HPDE6-E6E7 (cell line): ENCODE data around the gene TPGS1.
A peak's percentile ranks its signal among the peaks of the same experiment; 100 is the strongest.

Experiments used
- DNase-seq: peaks from one replicate; pipeline ENCODE4 v3.0.0; 2011; ENCODE audit warnings: missing footprints; ENCODE audit errors: extremely low spot score

The TPGS1 gene

GRCh38 chr19:518598-519231 is 11.4 kb downstream of the TPGS1 start:
- no peak for DNase-seq

GRCh38 chr19:519449-519865 is 12.2 kb downstream of the TPGS1 start:
- no peak for DNase-seq

GRCh38 chr19:522726-523125 is 15.4 kb downstream of the TPGS1 start:
- no peak for DNase-seq

GRCh38 chr19:524062-524674 is 16.9 kb downstream of the TPGS1 start:
- DNase-seq = no peak

GRCh38 chr19:525029-525428 is 17.7 kb downstream of the TPGS1 start:
- no peak for DNase-seq

GRCh38 chr19:525857-526419 is 18.6 kb downstream of the TPGS1 start:
- no peak for DNase-seq

GRCh38 chr19:530134-531008 is 23.1 kb downstream of the TPGS1 start:
- no peak for DNase-seq

- peak; percentile 90 for DNase-seq
Measured at GRCh38 chr19:531009-531752, 23.9 kb downstream of the TPGS1 start.

- no peak for DNase-seq
Measured at GRCh38 chr19:531753-532560, 24.7 kb downstream of the TPGS1 start, which contains the start of gene CDC34. Gene CDC34, plus strand, starts transcription at chr19:531760. Its CDS starts 172 bp downstream, at chr19:531932.

- peak; percentile 26 for DNase-seq
Measured at GRCh38 chr19:532561-533363, 25.5 kb downstream of the TPGS1 start.

- no peak for DNase-seq
Measured at GRCh38 chr19:533364-534058, 26.2 kb downstream of the TPGS1 start.

- no peak for DNase-seq
Measured at GRCh38 chr19:534088-534487, 26.8 kb downstream of the TPGS1 start.

GRCh38 chr19:535017-535835 is 27.9 kb downstream of the TPGS1 start:
- DNase-seq = no peak

GRCh38 chr19:536031-536880 is 29.0 kb downstream of the TPGS1 start:
- DNase-seq = no peak

- no peak for DNase-seq
Measured at GRCh38 chr19:536881-537404, 29.6 kb downstream of the TPGS1 start.

- DNase-seq = no peak
Measured at GRCh38 chr19:538641-539428, 31.5 kb downstream of the TPGS1 start.
